Colonic mucosa (tissue), 4 donors: ENCODE data around the gene BMAL2. TPM values are rescaled to one million over a fixed set of nuclear protein-coding genes. Genes with fewer than 3 reads are reported as not detected.

Experiments used
- DNase-seq: peaks from one replicate; pipeline ENCODE4 v3.0.0-alpha.2; 2020
- H3K27ac ChIP-seq: fragments of 200-600 bp; one replicate; pipeline ENCODE4 v1.8.0; 2021
- H3K27me3 ChIP-seq: fragments of 200-600 bp; one replicate; pipeline ENCODE4 v1.8.0; 2021
- H3K36me3 ChIP-seq: fragments of 200-600 bp; one replicate; pipeline ENCODE4 v1.8.0; 2021
- H3K4me1 ChIP-seq: fragments of 200-600 bp; one replicate; pipeline ENCODE4 v1.8.0; 2021; ENCODE audit warnings: mild to moderate bottlenecking
- H3K4me3 ChIP-seq: fragments of 200-600 bp; one replicate; pipeline ENCODE4 v1.8.0; 2021
- H3K9ac ChIP-seq, 2 donors: one replicate each; pipeline ENCODE4 v1.7.0; 2013; ENCODE audit warnings: control low read depth in 2 of 2, low read depth in 2 of 2, low read length in 2 of 2
- H3K9me3 ChIP-seq: fragments of 200-600 bp; one replicate; pipeline ENCODE4 v1.8.0; 2021
- intact Hi-C: fragments of 100-400 bp; cut with DNase I; formaldehyde crosslinking; loops from one replicate; pipeline ENCODE4 v1.14.1; 2022
- total RNA-seq, 2 donors: library from RNA; stranded (reverse); fragmentation: NEBNext Ultra II Directional in 1 of 2; extraction: Animal tissue kit (Norgen Biotek cat#: 25700) in 1 of 2; gene quantifications; one replicate each; pipeline ENCODE4 v1.2.1, GENCODE V29; 2021
- TF ChIP-seq, protein P1 (sequence below): fragments of 200-600 bp; IDR thresholded peaks from one replicate; pipeline ENCODE4 v1.8.0; 2022; ENCODE audit warnings: antibody characterized with exemption, mild to moderate bottlenecking
- donor health status: healthy.
- donor health status: DM: no; HTN: no; CAD: no.
- donor health status: DM: no; HTN: no; CAD: no.

The BMAL2 gene
- total RNA-seq, 2 donors from 2014 or later: 7.0 to 14.9 TPM

DNA sequence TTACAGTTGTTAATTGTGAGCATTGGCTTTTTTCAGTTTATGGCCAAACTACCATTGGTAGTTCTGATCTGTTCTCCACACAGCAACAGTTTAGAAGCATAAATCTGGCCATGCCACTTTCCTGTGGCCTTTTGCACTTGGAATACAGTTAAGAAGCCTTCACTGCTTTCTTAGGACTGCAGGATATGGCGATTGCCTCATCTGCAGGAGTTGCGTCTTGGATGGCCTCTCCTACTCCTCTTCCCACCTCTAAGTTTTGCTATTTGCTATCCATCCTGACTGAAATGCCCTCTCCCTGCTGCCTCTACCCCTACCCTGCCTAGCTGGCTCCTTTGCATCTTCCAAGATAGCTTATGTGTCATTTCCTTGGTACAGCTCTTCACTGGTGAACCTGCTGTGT, 12.8 kb upstream of the BMAL2 start:
- no peak overlapping the region for H3K27ac ChIP-seq
- no peak for DNase-seq
- H3K27me3 ChIP-seq: no peaks in the 10 kb centered on the region
- H3K9me3 ChIP-seq: no peaks in the 10 kb centered on the region
- H3K4me3 ChIP-seq: no peak overlapping the region
- H3K9ac ChIP-seq: no peak overlapping the region
- peaks cover 4% of the 10 kb centered on the region for H3K36me3 ChIP-seq
- H3K4me1 ChIP-seq: no peaks in the 10 kb centered on the region
- intact Hi-C loops: no loop called here
- TF ChIP-seq, protein P1, sequence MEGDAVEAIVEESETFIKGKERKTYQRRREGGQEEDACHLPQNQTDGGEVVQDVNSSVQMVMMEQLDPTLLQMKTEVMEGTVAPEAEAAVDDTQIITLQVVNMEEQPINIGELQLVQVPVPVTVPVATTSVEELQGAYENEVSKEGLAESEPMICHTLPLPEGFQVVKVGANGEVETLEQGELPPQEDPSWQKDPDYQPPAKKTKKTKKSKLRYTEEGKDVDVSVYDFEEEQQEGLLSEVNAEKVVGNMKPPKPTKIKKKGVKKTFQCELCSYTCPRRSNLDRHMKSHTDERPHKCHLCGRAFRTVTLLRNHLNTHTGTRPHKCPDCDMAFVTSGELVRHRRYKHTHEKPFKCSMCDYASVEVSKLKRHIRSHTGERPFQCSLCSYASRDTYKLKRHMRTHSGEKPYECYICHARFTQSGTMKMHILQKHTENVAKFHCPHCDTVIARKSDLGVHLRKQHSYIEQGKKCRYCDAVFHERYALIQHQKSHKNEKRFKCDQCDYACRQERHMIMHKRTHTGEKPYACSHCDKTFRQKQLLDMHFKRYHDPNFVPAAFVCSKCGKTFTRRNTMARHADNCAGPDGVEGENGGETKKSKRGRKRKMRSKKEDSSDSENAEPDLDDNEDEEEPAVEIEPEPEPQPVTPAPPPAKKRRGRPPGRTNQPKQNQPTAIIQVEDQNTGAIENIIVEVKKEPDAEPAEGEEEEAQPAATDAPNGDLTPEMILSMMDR: no peak

DNA sequence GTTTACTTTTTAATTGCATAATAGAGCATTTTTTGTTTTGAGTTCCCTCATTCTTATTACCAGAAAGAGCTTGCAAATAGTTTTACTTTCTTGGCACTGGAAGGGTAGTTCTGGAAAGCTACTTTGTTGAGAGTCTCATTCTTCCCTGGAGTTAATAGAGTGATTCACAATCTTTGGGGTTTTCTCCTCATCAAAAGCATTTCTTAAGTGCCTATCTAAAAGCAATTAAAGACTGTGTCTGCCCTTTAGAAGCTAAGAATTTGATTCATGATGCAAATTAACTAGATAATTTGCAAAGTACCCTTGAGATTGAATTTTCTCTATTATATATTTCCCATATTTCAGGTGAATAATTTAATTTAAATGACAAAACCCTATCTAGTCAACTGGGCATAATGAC, 8.1 kb upstream of the BMAL2 start:
- Histone ChIP-seq H3K27ac (no peak overlapping the region), H3K36me3 (peaks cover 4% of the 10 kb centered on the region)

DNA sequence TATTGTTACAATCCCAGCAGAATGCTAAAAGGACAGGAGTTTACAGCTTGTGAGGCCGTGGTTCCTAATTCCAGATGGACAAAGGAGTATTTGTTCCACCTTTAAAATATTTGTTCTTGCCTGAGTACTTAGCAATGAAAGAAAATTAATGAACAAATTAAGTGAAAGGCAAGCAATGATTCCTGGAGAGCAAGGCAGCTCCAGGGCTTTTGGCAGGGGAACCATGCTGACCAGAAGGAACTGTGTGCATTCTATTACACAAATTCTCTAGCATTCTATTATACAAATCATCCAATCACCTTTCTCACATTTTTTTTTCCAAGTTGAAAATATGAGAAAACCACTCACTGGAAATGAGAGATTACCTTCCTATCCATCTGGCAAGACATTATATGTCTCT, 1.8 kb upstream of the BMAL2 start:
- Histone ChIP-seq H3K9ac (no peak overlapping the region), H3K36me3 (no peaks in the 10 kb centered on the region), H3K4me1 (no peaks in the 10 kb centered on the region), H3K9me3 (no peaks in the 10 kb centered on the region), H3K27ac (no peak overlapping the region), H3K4me3 (no peak overlapping the region), H3K27me3 (no peaks in the 10 kb centered on the region)
- TF ChIP-seq, protein P1: no peak
- no peak for DNase-seq
- intact Hi-C loops: loop anchor here (10.0 kb wide), 1 partner anchor 54 kb away; no protein-coding TSS in a partner anchor

More for the DNA sequence above, 8.1 kb upstream of the BMAL2 start:
- no peak for DNase-seq
- Histone ChIP-seq H3K9ac (no peak overlapping the region), H3K9me3 (no peaks in the 10 kb centered on the region), H3K27me3 (no peaks in the 10 kb centered on the region), H3K4me3 (no peak overlapping the region), H3K4me1 (no peaks in the 10 kb centered on the region)
- TF ChIP-seq, protein P1: no peak
- intact Hi-C loops: no loop called here

DNA sequence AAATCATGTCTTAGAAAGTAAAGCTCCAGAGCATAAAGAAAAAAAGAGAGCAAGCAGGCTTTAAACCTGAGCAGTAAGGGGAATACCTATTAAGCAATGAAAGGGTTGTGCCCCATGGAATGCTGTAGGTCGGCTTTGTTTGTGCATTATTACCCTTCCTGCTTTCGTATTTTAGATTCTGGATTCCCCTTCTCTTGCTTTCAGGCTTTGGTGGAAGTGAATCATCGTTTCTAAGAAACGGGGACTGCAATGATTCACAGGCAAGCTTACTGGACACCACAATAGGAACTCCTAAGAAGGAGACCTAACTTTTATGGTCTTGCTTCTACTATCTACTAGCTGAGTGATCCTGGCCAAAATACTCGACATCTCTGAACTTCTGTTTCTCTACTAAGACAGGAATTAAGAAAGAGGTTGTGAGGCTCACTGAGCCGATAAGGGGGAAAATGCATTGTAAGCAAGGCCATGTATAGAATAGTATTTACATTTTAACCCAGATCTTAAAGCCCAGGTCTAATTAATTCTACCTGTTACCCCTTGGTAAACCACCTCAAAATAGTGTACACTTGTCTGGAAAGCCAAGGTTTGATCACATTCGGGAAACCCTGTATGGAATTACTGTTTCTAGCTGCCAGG, 1.2 kb upstream of the BMAL2 start:
- no peak overlapping the region for H3K4me3 ChIP-seq
- H3K27me3 ChIP-seq: no peaks in the 10 kb centered on the region
- H3K9ac ChIP-seq: no peak overlapping the region
- intact Hi-C loops: loop anchor here (10.0 kb wide), 1 partner anchor 53 kb away; no protein-coding TSS in a partner anchor
- H3K4me1 ChIP-seq: no peaks in the 10 kb centered on the region
- H3K36me3 ChIP-seq: no peaks in the 10 kb centered on the region
- DNase-seq: no peak
- TF ChIP-seq, protein P1: no peak
- H3K9me3 ChIP-seq: no peaks in the 10 kb centered on the region
- peak overlapping the region; percentile 10 for H3K27ac ChIP-seq

DNA sequence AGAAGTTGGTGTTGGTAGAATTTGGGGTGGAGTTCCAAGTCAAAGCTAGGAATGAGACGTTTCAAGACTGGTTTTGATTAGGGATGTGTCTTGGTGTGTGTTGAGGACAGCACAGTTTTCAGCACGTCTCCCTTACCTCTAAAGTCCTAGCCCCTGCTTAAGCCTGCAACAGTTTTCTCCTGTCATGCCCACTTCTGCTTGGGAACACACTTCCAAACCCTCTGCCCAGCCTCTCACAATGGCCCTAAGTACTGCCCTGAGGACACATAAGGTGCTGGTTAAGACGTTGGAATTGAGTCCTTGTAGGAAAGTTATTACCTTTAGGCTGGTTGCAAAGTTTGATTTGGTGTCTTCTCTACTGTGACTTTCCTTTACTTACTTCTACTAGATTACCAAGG, 710 bp upstream of the BMAL2 start:
- Histone ChIP-seq H3K9me3 (no peaks in the 10 kb centered on the region), H3K27ac (peak overlapping the region; percentile 10), H3K4me1 (no peaks in the 10 kb centered on the region), H3K9ac (no peak overlapping the region), H3K27me3 (no peaks in the 10 kb centered on the region), H3K4me3 (no peak overlapping the region), H3K36me3 (no peaks in the 10 kb centered on the region)
- intact Hi-C loops: loop anchor here (10.0 kb wide), 1 partner anchor 53 kb away; no protein-coding TSS in a partner anchor
- DNase-seq: no peak
- TF ChIP-seq, protein P1: no peak
